NOMO-1 (cell line): Measurements from ENCODE around the gene EIF4E2.

Experiments
- DNase-seq, 2 experiments: peaks; one replicate each; lab custom pipeline; 2025; ENCODE audit not compliant: unreplicated experiment in 2 of 2; lab: John Stamatoyannopoulos, UW

EIF4E2 gene

GRCh38 chr2:232550354-232551249, at the start of gene EIF4E2, which contains the start of gene TIGD1:
TSS of gene EIF4E2 (plus strand) at chr2:232550689. CDS start at chr2:232550725, 36 bp downstream.
TSS of gene TIGD1 (minus strand) at chr2:232550557. CDS start at chr2:232549882, 675 bp downstream.
- DNase-seq = peak; percentile 83 to 91

- no peak for DNase-seq
Observed at GRCh38 chr2:232501331-232501771, 49.1 kb upstream of the EIF4E2 start.

- no peak for DNase-seq
Observed at GRCh38 chr2:232501794-232502390, 48.6 kb upstream of the EIF4E2 start.

GRCh38 chr2:232502511-232502910, 48.0 kb upstream of the EIF4E2 start:
- DNase-seq = no peak

GRCh38 chr2:232502911-232503808, 47.3 kb upstream of the EIF4E2 start:
- no peak for DNase-seq

- DNase-seq = no peak
Observed at GRCh38 chr2:232503809-232504323, 46.6 kb upstream of the EIF4E2 start.

GRCh38 chr2:232504438-232504837, 46.1 kb upstream of the EIF4E2 start:
- DNase-seq = no peak

- no peak for DNase-seq
Observed at GRCh38 chr2:232505856-232506255, 44.6 kb upstream of the EIF4E2 start.

- no peak for DNase-seq
Observed at GRCh38 chr2:232506709-232507108, 43.8 kb upstream of the EIF4E2 start.

GRCh38 chr2:232508251-232508650, 42.2 kb upstream of the EIF4E2 start:
- DNase-seq = no peak

GRCh38 chr2:232511336-232511890, 39.1 kb upstream of the EIF4E2 start:
- DNase-seq = no peak

- DNase-seq = no peak
Observed at GRCh38 chr2:232512602-232513001, 37.9 kb upstream of the EIF4E2 start.

- no peak for DNase-seq
Observed at GRCh38 chr2:232513353-232513752, 37.1 kb upstream of the EIF4E2 start.

GRCh38 chr2:232515639-232516038, 34.9 kb upstream of the EIF4E2 start:
- DNase-seq = no peak

- no peak for DNase-seq
Observed at GRCh38 chr2:232516551-232516950, 33.9 kb upstream of the EIF4E2 start.

- DNase-seq = no peak
Observed at GRCh38 chr2:232518844-232519243, 31.6 kb upstream of the EIF4E2 start.

GRCh38 chr2:232519581-232520438, 30.7 kb upstream of the EIF4E2 start, which contains the start of gene PRSS56:
TSS of gene PRSS56 (plus strand) at chr2:232520388. CDS start at chr2:232520599, 211 bp downstream.
- no peak for DNase-seq

GRCh38 chr2:232520489-232520888, 30.0 kb upstream of the EIF4E2 start:
- no peak for DNase-seq

GRCh38 chr2:232521098-232521497, 29.4 kb upstream of the EIF4E2 start:
- DNase-seq = no peak
